K562 (cell line): ENCODE results near the gene SMAGP. TPM values are rescaled to one million over a fixed set of nuclear protein-coding genes. Genes with fewer than 3 reads are reported as not detected.

Source experiments
- BRD4 ChIP-seq: fragments of 200-600 bp; sonication (generic); IDR thresholded peaks from 2 replicates; pipeline ENCODE4 v1.6.1; 2017; ENCODE audit warnings: inconsistent platforms
- CHAMP1 ChIP-seq: fragments of 450-650 bp; IDR thresholded peaks from 2 replicates; pipeline ENCODE4 v1.6.1; 2016; ENCODE audit warnings: mild to moderate bottlenecking
- CLOCK ChIP-seq: fragments of 250-450 bp; sonication (Bioruptor Pico); IDR thresholded peaks from 2 replicates; pipeline ENCODE4 v1.4.0; 2020; ENCODE audit warnings: mild to moderate bottlenecking, moderate library complexity, borderline replicate concordance
- ELF1 ChIP-seq: fragments of 200-800 bp; sonication (Bioruptor generic); IDR thresholded peaks from 2 replicates; pipeline ENCODE4 v1.6.1; 2016; ENCODE audit warnings: missing genetic modification characterization, missing compliant biosample characterization
- NCOA2 ChIP-seq, 2 experiments: fragments of 450-650 bp; IDR thresholded peaks; 2 replicates each; pipeline ENCODE4 v1.6.1; 2018; ENCODE audit warnings: mild to moderate bottlenecking in 2 of 2, moderate library complexity in 1 of 2; ENCODE audit not compliant: partially characterized antibody in 2 of 2
- NR2C1 ChIP-seq, 2 experiments: fragments of 450-650 bp; IDR thresholded peaks; 2 replicates each; pipeline ENCODE4 v1.6.1; 2017; ENCODE audit warnings: mild to moderate bottlenecking in 2 of 2, antibody characterized with exemption in 1 of 2, inconsistent platforms in 1 of 2, missing compliant biosample characterization in 1 of 2, missing genetic modification characterization in 1 of 2
- PHB ChIP-seq: fragments of 250-450 bp; sonication (Bioruptor Pico); IDR thresholded peaks from 2 replicates; pipeline ENCODE4 v1.5.0; 2021
- SRSF3 ChIP-seq: fragments of 200-400 bp; formaldehyde crosslinking; IDR thresholded peaks from 2 replicates; pipeline ENCODE4 v1.6.1; 2016; ENCODE audit warnings: mild to moderate bottlenecking, low read length, moderate library complexity; ENCODE audit not compliant: insufficient read depth
- TAL1 ChIP-seq: fragments of 450-650 bp; IDR thresholded peaks from 2 replicates; pipeline ENCODE4 v1.6.1; 2016; ENCODE audit warnings: mild to moderate bottlenecking
- TFAM ChIP-seq: fragments of 250-450 bp; sonication (Bioruptor Pico); conservative IDR thresholded peaks from 2 replicates; pipeline ENCODE4 v1.5.0; 2021; ENCODE audit warnings: mild to moderate bottlenecking, moderate library complexity
- THAP12 ChIP-seq: fragments of 250-450 bp; sonication (Bioruptor Pico); IDR thresholded peaks from 2 replicates; pipeline ENCODE4 v1.9.0; 2021; ENCODE audit warnings: mild to moderate bottlenecking, inconsistent platforms
- ZFP30 ChIP-seq: fragments of 250-450 bp; sonication (Bioruptor Pico); IDR thresholded peaks from 2 replicates; pipeline ENCODE4 v1.8.0; 2022; ENCODE audit warnings: moderate library complexity, mild to moderate bottlenecking, inconsistent platforms, borderline replicate concordance
- ZNF239 ChIP-seq: fragments of 250-450 bp; sonication (Bioruptor Pico); IDR thresholded peaks from 2 replicates; pipeline ENCODE4 v1.4.0; 2020; ENCODE audit warnings: mild to moderate bottlenecking
- ZNF408 ChIP-seq: fragments of 250-450 bp; sonication (Bioruptor Pico); IDR thresholded peaks from 2 replicates; pipeline ENCODE4 v1.4.0; 2020; ENCODE audit warnings: low read depth, mild to moderate bottlenecking, moderate library complexity
- ZNF696 ChIP-seq: fragments of 250-450 bp; sonication (Bioruptor Pico); conservative IDR thresholded peaks from 2 replicates; pipeline ENCODE4 v1.4.0; 2020; ENCODE audit warnings: mild to moderate bottlenecking, moderate library complexity
- ZNF75A ChIP-seq: fragments of 450-650 bp; formaldehyde crosslinking; IDR thresholded peaks from 2 replicates; pipeline ENCODE4 v1.4.0; 2020; ENCODE audit warnings: mild to moderate bottlenecking
- ZNF785 ChIP-seq: fragments of 250-450 bp; sonication (Bioruptor Pico); IDR thresholded peaks from 2 replicates; pipeline ENCODE4 v1.4.0; 2020; ENCODE audit warnings: mild to moderate bottlenecking
- polyA plus RNA-seq, 8 experiments: library from polyadenylated mRNA; depleted of rRNA in 4 of 8; stranded (reverse) in 5 of 8; unstranded in 3 of 8; fragments of >200 nt; fragmentation: Nextera tagmentation in 2 of 8; fragmentation: Illumina TruSeq in 1 of 8; extraction: Ambion mirVana in 2 of 8; extraction: Trizol in 1 of 8; gene quantifications; 2 replicates each; pipeline versions ENCODE4 v1.2.1 to v1.2.3, GENCODE V29; 2011 to 2014; ENCODE audit warnings: inconsistent platforms in 1 of 8, missing spikeins in 1 of 8
- total RNA-seq, 7 experiments: library from RNA; depleted of rRNA in 6 of 7; stranded (reverse); fragments of >200 nt in 6 of 7; fragmentation: Illumina TruSeq in 2 of 7; extraction: Trizol in 2 of 7; gene quantifications; 2 replicates each; pipeline versions ENCODE4 v1.2.1 to v1.2.3, GENCODE V29; 2011 to 2021; ENCODE audit warnings: low replicate concordance in 1 of 7
- TF ChIP-seq, protein P1 (sequence below): sonication (generic); IDR thresholded peaks from 2 replicates; pipeline ENCODE4 v1.6.1; 2016
- TF ChIP-seq, protein P2 (sequence below): sonication (generic); formaldehyde crosslinking; IDR thresholded peaks from 2 replicates; pipeline ENCODE4 v1.8.0; 2022; ENCODE audit warnings: mild to moderate bottlenecking, missing genetic modification reagents

Gene SMAGP
- total and polyA plus RNA-seq, 9 of the 15 experiments (the other 6 are each of a cell fraction or from before 2014, with no cell fraction given): 23.1 to 62.3 (median 29.9) TPM

GRCh38 chr12:51238510-51239334 lies 31.5 kb downstream of the SMAGP start, which contains the start of gene DAZAP2 (continued):
- TF ChIP-seq SRSF3: peak; percentile 97; the same call in 1 of the 2 replicates
- no peak for TF ChIP-seq TFAM (CRISPR knock-in tag)
- TF ChIP-seq ELF1 (tag): peak; percentile 99
- TF ChIP-seq ZNF696 (CRISPR knock-in tag): no peak
- TF ChIP-seq CLOCK: no peak
- TF ChIP-seq ZNF239 (CRISPR knock-in tag): no peak
- TF ChIP-seq CHAMP1: no peak
- TF ChIP-seq PHB: peak; percentile 33; the same call in 1 of the 2 replicates
- TF ChIP-seq NCOA2 (IDR thresholded peaks at IDR 0.05; ENCODE audit: partially characterized antibody in 2 of 2): no peak
- TF ChIP-seq, protein P1, sequence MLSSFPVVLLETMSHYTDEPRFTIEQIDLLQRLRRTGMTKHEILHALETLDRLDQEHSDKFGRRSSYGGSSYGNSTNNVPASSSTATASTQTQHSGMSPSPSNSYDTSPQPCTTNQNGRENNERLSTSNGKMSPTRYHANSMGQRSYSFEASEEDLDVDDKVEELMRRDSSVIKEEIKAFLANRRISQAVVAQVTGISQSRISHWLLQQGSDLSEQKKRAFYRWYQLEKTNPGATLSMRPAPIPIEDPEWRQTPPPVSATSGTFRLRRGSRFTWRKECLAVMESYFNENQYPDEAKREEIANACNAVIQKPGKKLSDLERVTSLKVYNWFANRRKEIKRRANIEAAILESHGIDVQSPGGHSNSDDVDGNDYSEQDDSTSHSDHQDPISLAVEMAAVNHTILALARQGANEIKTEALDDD: no peak
- TF ChIP-seq ZNF408 (CRISPR knock-in tag): no peak
- no peak for TF ChIP-seq ZNF75A (CRISPR knock-in tag)
- peak; percentile 99 for TF ChIP-seq BRD4
- TF ChIP-seq NR2C1 (IDR thresholded peaks at IDR 0.05): no peak
- TF ChIP-seq NR2C1 (tag; IDR thresholded peaks at IDR 0.05): peak; percentile 40; the same call in 1 of the 2 replicates
- TF ChIP-seq, protein P2, sequence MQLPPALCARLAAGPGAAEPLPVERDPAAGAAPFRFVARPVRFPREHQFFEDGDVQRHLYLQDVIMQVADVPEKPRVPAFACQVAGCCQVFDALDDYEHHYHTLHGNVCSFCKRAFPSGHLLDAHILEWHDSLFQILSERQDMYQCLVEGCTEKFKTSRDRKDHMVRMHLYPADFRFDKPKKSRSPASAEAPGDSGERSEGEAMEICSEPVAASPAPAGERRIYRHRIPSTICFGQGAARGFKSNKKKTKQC (CRISPR knock-in tag): peak; percentile 76
- TF ChIP-seq ZFP30 (CRISPR knock-in tag): no peak
- no peak for TF ChIP-seq ZNF785 (CRISPR knock-in tag)
- TF ChIP-seq TAL1: no peak
- TF ChIP-seq THAP12 (CRISPR knock-in tag): peak; percentile 29; the same call in 1 of the 2 replicates
